Measurements from ENCODE around the gene SCAF11.

SCAF11 gene

DNA sequence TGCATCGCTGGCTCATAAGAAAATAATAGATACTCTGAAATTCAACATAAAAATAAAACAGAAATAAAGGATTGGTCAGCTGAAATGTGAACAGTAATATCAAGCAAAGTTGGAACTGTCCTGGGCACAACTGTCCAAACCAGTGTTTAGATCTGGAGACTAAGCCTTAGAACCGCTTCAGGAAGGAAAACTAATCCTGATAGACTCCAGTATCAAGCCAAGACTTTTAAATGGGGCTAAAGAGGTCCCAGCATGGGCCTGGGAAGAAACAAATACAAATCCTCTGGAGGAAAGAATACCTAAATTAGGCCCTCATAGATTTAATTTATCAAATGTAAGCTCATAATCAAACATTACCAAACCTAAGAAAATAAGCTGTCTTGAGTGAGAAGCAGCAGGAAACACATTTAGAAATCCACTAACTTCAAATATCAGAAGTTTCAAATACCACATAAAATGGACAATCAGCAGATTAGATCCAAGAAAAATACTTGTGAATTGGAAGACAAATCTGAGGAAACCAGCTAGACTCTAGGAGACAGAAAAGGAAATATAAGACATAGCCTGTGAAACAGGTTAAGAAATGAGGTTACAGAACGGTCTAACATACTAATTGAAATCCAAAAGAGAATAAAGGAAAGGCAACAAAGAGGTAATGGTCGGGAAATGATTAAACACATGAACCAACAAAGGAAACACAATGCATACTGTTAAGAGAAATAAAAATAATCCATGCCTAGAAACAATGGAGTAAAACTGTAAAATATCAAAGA lies 27.6 kb downstream of the SCAF11 start:
- Histone ChIP-seq H3K9me3 (ENCODE audit: severe bottlenecking) (no peaks in the 10 kb centered on the region), H3K4me3 (ENCODE audit: low read depth, low read length) (no peak overlapping the region), H3K27ac (no peak overlapping the region), H3K27me3 (ENCODE audit: insufficient read depth, low read depth, severe bottlenecking) (no peaks in the 10 kb centered on the region), H3K36me3 (peaks cover 29% of the 10 kb centered on the region)
- DNase-seq: no peak
- TF ChIP-seq, protein P1, sequence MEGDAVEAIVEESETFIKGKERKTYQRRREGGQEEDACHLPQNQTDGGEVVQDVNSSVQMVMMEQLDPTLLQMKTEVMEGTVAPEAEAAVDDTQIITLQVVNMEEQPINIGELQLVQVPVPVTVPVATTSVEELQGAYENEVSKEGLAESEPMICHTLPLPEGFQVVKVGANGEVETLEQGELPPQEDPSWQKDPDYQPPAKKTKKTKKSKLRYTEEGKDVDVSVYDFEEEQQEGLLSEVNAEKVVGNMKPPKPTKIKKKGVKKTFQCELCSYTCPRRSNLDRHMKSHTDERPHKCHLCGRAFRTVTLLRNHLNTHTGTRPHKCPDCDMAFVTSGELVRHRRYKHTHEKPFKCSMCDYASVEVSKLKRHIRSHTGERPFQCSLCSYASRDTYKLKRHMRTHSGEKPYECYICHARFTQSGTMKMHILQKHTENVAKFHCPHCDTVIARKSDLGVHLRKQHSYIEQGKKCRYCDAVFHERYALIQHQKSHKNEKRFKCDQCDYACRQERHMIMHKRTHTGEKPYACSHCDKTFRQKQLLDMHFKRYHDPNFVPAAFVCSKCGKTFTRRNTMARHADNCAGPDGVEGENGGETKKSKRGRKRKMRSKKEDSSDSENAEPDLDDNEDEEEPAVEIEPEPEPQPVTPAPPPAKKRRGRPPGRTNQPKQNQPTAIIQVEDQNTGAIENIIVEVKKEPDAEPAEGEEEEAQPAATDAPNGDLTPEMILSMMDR (IDR thresholded peaks at IDR 0.05; ENCODE audit: low read depth, low read length): no peak

DNA sequence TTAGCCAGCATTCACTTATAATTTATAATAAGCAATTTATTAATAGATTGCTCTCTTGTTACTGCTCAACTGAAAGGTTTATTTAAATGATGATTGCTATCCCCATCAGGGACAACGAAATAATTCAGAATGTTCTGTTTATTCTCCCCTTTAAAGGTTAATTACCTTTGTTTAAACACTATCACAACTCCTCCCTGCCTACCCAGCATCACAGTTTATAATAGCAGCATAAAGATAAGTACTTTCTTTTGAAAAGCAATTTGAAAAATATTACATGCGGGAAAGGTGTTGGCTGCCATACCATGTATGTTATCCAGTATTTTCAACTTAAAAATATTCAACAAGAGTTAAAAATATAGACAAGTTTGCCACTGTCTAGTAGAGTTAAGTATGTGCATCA lies 30.6 kb downstream of the SCAF11 start:
- TF ChIP-seq, protein P1 (IDR thresholded peaks at IDR 0.05; ENCODE audit: low read depth, low read length): no peak
- H3K27me3 ChIP-seq (ENCODE audit: insufficient read depth, low read depth, severe bottlenecking): no peaks in the 10 kb centered on the region
- DNase-seq: no peak

DNA sequence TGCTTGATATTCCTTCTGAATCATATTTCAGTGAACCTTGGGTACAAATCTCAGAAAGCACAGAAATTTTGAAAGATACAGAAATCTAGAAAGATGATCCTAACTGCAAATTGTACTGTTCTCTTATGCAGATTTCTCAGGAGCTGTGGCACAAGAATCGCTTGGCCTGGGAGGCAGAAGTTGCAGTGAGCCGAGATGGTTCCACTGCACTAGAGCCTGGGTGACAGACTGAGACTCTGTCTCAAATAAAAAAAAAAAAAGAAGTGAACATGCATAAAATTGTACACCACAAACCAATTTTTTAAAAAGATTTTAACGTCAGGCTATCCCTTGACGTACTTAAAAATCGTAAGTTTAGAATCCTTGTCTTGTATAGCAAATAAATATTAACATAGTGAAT lies 31.3 kb downstream of the SCAF11 start:
- no peak overlapping the region for H3K27ac ChIP-seq
- no peaks in the 10 kb centered on the region for H3K9me3 ChIP-seq (ENCODE audit: severe bottlenecking)
- H3K27me3 ChIP-seq (ENCODE audit: insufficient read depth, low read depth, severe bottlenecking): no peaks in the 10 kb centered on the region
- DNase-seq: no peak
- TF ChIP-seq, protein P1 (IDR thresholded peaks at IDR 0.05; ENCODE audit: low read depth, low read length): no peak
- H3K36me3 ChIP-seq: peaks cover 29% of the 10 kb centered on the region
- H3K4me3 ChIP-seq (ENCODE audit: low read depth, low read length): no peak overlapping the region

More for the DNA sequence above, 30.6 kb downstream of the SCAF11 start:
- Histone ChIP-seq H3K36me3 (peaks cover 29% of the 10 kb centered on the region), H3K4me3 (ENCODE audit: low read depth, low read length) (no peak overlapping the region), H3K9me3 (ENCODE audit: severe bottlenecking) (no peaks in the 10 kb centered on the region), H3K27ac (no peak overlapping the region)

DNA sequence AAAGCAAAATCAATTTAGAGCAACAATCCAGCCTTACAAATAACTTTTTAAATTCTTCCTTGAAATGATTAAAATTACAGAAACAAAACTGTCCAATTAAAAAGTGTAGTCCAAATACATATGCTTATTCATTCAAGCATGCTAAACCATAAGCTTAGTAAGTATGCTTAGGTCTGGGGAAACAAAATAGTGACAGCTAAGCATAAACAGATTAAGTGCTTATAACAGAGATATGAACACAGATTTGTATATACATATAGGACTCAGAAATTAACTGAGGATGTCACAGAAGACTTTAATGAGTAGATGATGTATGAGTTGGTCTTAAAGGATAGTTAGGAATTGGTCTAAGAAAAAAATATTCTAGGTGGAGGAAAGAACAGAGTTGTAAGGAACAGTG lies 41.8 kb downstream of the SCAF11 start:
- no peak for DNase-seq
- TF ChIP-seq, protein P1 (IDR thresholded peaks at IDR 0.05; ENCODE audit: low read depth, low read length): no peak
- H3K27me3 ChIP-seq (ENCODE audit: insufficient read depth, low read depth, severe bottlenecking): no peaks in the 10 kb centered on the region
- peaks cover 39% of the 10 kb centered on the region for H3K36me3 ChIP-seq
- H3K27ac ChIP-seq: no peak overlapping the region
- H3K4me3 ChIP-seq (ENCODE audit: low read depth, low read length): no peak overlapping the region
- no peaks in the 10 kb centered on the region for H3K9me3 ChIP-seq (ENCODE audit: severe bottlenecking)

DNA sequence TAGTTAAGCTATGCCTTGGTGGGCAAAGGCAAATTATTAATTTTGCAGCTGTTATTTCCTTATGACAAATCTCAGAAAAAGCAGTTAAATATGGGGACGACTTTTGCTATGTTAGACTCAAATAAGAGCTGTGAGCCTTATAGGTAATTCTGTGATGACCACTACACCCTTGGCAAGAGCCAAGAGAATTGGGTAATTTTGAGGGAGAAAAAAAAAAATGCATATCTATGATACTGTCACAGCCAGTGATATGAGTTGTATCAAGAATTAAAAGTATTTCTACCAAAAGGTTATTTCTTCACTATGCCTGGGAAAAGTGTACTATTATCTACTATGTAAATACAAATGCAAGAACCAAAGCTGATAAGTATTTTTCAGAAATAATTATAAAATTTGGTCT lies 43.9 kb downstream of the SCAF11 start:
- TF ChIP-seq, protein P1 (IDR thresholded peaks at IDR 0.05; ENCODE audit: low read depth, low read length): no peak
- no peak for DNase-seq
- Histone ChIP-seq H3K27me3 (ENCODE audit: insufficient read depth, low read depth, severe bottlenecking) (no peaks in the 10 kb centered on the region), H3K4me3 (ENCODE audit: low read depth, low read length) (no peak overlapping the region), H3K36me3 (peaks cover 54% of the 10 kb centered on the region), H3K27ac (no peak overlapping the region), H3K9me3 (ENCODE audit: severe bottlenecking) (no peaks in the 10 kb centered on the region)

DNA sequence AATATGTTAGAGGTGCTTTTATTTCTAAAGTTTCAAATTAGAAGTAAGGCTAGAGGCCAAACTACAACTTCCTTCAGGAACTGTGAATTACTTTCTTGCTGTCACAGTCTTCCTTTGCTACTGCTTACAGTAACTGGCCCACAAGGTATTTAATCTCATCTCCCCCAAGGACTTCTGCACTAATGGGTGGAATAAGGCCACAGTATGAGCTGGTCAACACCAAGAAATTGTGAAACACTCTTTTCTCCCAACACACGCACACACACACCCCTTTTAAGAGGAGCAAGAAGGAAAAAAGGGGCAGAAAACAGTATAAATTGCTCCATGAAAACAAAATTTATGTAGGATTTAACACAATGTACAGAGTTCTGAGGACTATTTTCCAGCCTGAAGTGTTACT lies 45.6 kb downstream of the SCAF11 start:
- no peak for DNase-seq
- Histone ChIP-seq H3K36me3 (peaks cover 63% of the 10 kb centered on the region), H3K9me3 (ENCODE audit: severe bottlenecking) (no peaks in the 10 kb centered on the region), H3K27me3 (ENCODE audit: insufficient read depth, low read depth, severe bottlenecking) (no peaks in the 10 kb centered on the region), H3K4me3 (ENCODE audit: low read depth, low read length) (no peak overlapping the region), H3K27ac (no peak overlapping the region)
- TF ChIP-seq, protein P1 (IDR thresholded peaks at IDR 0.05; ENCODE audit: low read depth, low read length): no peak

Data from WERI-Rb-1 (cell line).